Activated CD4-positive, alpha-beta memory T cell treated with anti-CD3 and anti-CD28 coated beads for 36 hours (primary cell): ENCODE data around the gene OOEP. TPM values are rescaled to one million over a fixed set of nuclear protein-coding genes. Genes with fewer than 3 reads are reported as not detected.
"Not testable (repeated sequence)": the region's sequence is repeated elsewhere in the genome, so short reads cannot be mapped to it uniquely, and the experiment has no call there.

ENCODE experiments used
- CTCF ChIA-PET: fragments of 350-600 bp; sonication (Branson Sonifier 250); formaldehyde crosslinking; loops from one replicate; lab custom pipeline; 2021; ENCODE audit warnings: antibody characterized with exemption, inconsistent platforms; lab: Charles Lee
- POLR2A ChIA-PET: fragments of 350-600 bp; sonication (Branson Sonifier 250); formaldehyde crosslinking; loops from one replicate; lab custom pipeline; 2021; ENCODE audit warnings: antibody characterized with exemption; lab: Charles Lee
- DNase-seq: peaks from one replicate; pipeline ENCODE4 v3.0.0-alpha.2; 2020
- H3K27ac Mint-ChIP-seq: one replicate; pipeline ENCODE4 v1.8.0; 2021; ENCODE audit warnings: mixed read lengths
- H3K27me3 Mint-ChIP-seq: one replicate; pipeline ENCODE4 v1.8.0; 2021; ENCODE audit warnings: mixed read lengths
- H3K36me3 Mint-ChIP-seq: one replicate; pipeline ENCODE4 v1.8.0; 2021; ENCODE audit warnings: mixed read lengths
- H3K4me1 Mint-ChIP-seq: one replicate; pipeline ENCODE4 v1.8.0; 2021; ENCODE audit warnings: low read depth, mixed read lengths
- H3K4me3 Mint-ChIP-seq: one replicate; pipeline ENCODE4 v1.8.0; 2021; ENCODE audit warnings: mild to moderate bottlenecking, mixed read lengths
- H3K9me3 Mint-ChIP-seq: one replicate; pipeline ENCODE4 v1.8.0; 2021; ENCODE audit warnings: mixed read lengths
- intact Hi-C: fragments of 100-400 bp; cut with micrococcal nuclease; formaldehyde crosslinking; loops from one replicate; pipeline ENCODE4 v1.15.1; 2023
- total RNA-seq, 2 experiments: library from RNA; stranded (reverse); gene quantifications; one replicate each; pipeline ENCODE4 v1.2.3, GENCODE V29; 2021

OOEP gene
- total RNA-seq, 2 experiments from 2014 or later = 0.45 TPM; not detected in 1

DNA sequence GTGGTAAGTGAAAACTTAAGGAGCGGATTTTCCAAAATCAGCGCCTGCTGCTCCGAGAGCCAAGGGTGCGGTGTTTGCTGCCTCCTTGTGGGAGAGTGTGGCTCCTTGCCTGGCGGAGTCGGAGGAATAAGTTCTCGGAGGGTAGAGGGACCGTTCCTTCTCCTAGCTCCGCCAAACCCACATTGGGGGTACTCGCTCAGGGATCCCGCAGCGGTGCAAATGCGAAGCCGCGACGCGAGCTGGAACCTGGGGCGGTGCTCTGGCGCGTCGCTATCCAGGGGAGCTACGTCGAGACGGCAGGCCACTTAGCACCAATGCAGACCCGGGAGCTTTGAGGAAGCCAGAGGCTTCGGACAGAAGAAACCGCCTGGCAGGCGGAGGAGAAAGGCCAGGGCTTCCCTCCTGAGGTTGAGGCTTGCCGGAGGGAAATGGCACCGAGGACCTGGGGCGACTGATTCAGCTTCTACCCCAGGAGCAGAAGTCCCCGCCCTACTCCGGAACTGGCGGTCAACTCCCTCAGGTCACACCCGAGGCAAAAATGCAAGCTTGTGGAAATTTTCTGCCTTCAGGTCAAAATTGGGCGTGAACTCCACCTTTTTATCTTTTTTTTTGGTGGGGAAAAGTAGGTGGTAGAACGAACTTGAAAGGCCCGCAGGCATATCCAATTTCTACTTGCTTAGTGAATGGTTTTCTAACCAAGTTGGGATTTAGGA is 19.3 kb upstream of the OOEP start:
- H3K36me3 Mint-ChIP-seq = no peaks in the 10 kb centered on the region
- no peaks in the 10 kb centered on the region for H3K9me3 Mint-ChIP-seq
- ChIA-PET CTCF (interaction anchor here (0.6 to 1.7 kb wide), 24 partner anchors 9 to 555 kb away, joined by 3 to 8 read pairs (median 4); partner anchors contain the start of genes CGAS and KHDC1), POLR2A (interaction anchor here (0.6 to 2.9 kb wide), 6 partner anchors 9 to 125 kb away, joined by 3 to 12 read pairs (median 4); partner anchors contain the start of genes CGAS and MTO1)
- H3K4me1 Mint-ChIP-seq = peaks cover 17% of the 10 kb centered on the region
- H3K27me3 Mint-ChIP-seq = no peaks in the 10 kb centered on the region
- intact Hi-C loops = loop anchor here (2.0 to 5.0 kb wide), 6 partner anchors 63 to 767 kb away; partner anchors contain the start of genes CGAS, KCNQ5 and SLC17A5
- H3K27ac Mint-ChIP-seq = peak overlapping the region; percentile 69
- H3K4me3 Mint-ChIP-seq = peak overlapping the region; percentile 83
- peak; percentile 78 for DNase-seq

DNA sequence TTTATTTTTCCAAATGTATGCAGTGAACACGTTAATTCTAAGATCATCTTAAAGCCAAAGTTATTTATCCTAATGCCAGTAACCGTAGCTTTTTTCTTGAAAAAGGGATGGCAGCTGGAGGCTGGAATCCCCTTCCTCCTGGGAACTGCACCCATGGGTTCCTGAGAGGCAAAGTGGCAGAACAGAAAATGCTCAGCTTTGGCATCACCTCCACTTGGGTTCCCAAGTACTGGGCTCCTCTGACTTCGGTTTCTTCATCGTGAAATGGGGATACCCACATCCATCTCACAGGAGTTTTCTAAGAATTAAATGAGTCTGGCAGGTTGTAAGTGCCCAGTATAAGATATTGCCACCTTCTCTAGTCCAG is 18.7 kb upstream of the OOEP start:
- Mint-ChIP-seq H3K4me3 (peak overlapping the region; percentile 83), H3K36me3 (no peaks in the 10 kb centered on the region), H3K27me3 (no peaks in the 10 kb centered on the region), H3K27ac (peak overlapping the region; percentile 69), H3K9me3 (no peaks in the 10 kb centered on the region), H3K4me1 (peaks cover 17% of the 10 kb centered on the region)
- POLR2A ChIA-PET = interaction anchor here (0.8 to 2.9 kb wide), 5 partner anchors 9 to 125 kb away, joined by 3 to 12 read pairs (median 4); partner anchors contain the start of genes CGAS and MTO1
- CTCF ChIA-PET = interaction anchor here (0.6 to 1.7 kb wide), 13 partner anchors 10 to 389 kb away, joined by 3 to 8 read pairs (median 5); partner anchors contain the start of genes CGAS and KHDC1
- intact Hi-C loops = loop anchor here (2.0 to 5.0 kb wide), 6 partner anchors 64 to 766 kb away; partner anchors contain the start of genes CGAS, KCNQ5 and SLC17A5
- DNase-seq = no peak

DNA sequence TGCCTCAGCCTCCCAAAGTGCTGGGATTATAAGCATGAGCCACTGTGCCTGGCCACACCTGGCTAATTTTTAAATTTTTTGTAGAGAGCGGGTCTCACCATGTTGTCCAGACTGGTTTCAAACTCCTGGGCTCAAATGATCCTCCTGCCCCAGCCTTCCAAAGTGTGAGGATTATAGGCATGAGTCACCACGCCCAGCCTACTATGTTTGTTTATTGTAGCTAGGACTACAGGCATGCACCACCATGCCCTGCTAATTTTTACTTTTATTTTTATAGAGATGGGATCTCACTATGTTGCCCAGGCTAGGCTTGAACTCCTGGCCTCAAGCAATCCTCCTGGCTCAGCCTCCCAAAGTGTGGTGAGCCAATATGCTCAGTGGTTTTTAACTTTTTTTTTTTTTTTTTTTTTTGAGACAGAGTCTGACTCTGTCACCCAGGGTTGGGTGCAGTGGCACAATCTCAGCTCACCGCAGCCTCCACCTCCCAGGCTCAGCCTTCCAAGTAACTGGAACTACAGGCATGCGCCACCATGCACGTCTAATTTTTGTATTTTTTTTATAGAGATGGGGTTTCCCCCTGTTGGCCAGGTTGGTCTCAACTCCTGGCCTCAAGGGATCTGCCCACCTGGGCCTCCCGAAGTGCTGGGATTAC is 12.9 kb upstream of the OOEP start:
- no peaks in the 10 kb centered on the region for H3K9me3 Mint-ChIP-seq
- no peaks in the 10 kb centered on the region for H3K27me3 Mint-ChIP-seq

DNA sequence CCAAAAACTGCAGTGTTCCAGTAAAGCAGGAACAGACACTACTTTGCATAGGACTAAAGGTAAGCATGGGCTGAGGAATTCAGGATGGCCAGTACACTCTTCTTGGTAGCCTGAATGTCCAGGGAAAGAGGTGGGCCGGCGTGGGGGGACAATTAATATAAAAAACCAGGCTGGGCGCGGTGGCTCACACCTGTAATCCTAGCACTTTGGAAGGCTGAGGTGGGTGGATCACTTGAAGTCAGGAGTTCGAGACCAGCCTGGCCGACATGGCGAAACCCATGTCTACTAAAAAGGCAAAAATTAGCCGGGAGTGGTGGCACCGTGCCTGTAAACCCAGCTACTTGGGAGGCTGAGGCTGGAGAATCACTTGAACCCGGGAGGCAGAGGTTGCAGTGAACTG is 11.8 kb upstream of the OOEP start:
- H3K4me3 Mint-ChIP-seq, H3K4me1 Mint-ChIP-seq, H3K27me3 Mint-ChIP-seq, POLR2A ChIA-PET, intact Hi-C loops, H3K9me3 Mint-ChIP-seq, H3K36me3 Mint-ChIP-seq, CTCF ChIA-PET, H3K27ac Mint-ChIP-seq, DNase-seq: not testable (repeated sequence)

More for the DNA sequence above, 12.9 kb upstream of the OOEP start:
- no peaks in the 10 kb centered on the region for H3K4me1 Mint-ChIP-seq
- ChIA-PET CTCF (no interaction called here), POLR2A (no interaction called here)
- DNase-seq = no peak
- H3K36me3 Mint-ChIP-seq = no peaks in the 10 kb centered on the region
- no peak overlapping the region for H3K27ac Mint-ChIP-seq
- intact Hi-C loops = no loop called here
- H3K4me3 Mint-ChIP-seq = no peak overlapping the region

DNA sequence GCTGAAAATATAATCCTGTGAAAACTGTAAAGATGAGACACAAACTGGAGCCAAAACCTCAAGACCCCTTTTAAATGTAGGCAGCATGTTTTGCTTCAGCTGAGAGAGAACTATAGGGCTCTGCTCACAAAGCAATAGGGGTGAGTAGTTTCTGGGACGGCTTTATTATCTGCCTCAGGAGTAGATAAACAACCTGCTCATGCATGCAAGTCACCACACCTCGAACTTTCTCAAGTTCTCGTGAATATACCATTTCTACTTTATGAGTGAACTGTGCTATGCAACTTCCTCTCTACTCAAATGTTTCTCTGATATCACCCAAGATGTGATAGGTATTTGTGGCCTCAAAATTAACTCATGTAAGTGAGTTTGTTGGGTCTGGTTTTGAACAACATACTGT is 7.5 kb upstream of the OOEP start:
- intact Hi-C loops = no loop called here
- no peak overlapping the region for H3K27ac Mint-ChIP-seq
- no peaks in the 10 kb centered on the region for H3K4me1 Mint-ChIP-seq
- peaks cover 2% of the 10 kb centered on the region for H3K36me3 Mint-ChIP-seq
- H3K9me3 Mint-ChIP-seq = peaks cover 9% of the 10 kb centered on the region
- CTCF ChIA-PET = interaction anchor here (2.6 kb wide), 1 partner anchor 12 kb away, joined by 8 read pairs; no protein-coding TSS in a partner anchor
- H3K27me3 Mint-ChIP-seq = no peaks in the 10 kb centered on the region
- DNase-seq = no peak
- no peak overlapping the region for H3K4me3 Mint-ChIP-seq
- POLR2A ChIA-PET = no interaction called here

- ChIA-PET CTCF (interaction anchor here (1.1 kb wide), 1 partner anchor 14 kb away, joined by 4 read pairs; no protein-coding TSS in a partner anchor), POLR2A (no interaction called here)
- H3K4me3 Mint-ChIP-seq = no peak overlapping the region
- peaks cover 14% of the 10 kb centered on the region for H3K9me3 Mint-ChIP-seq
- no peaks in the 10 kb centered on the region for H3K4me1 Mint-ChIP-seq
- no peaks in the 10 kb centered on the region for H3K27me3 Mint-ChIP-seq
- H3K36me3 Mint-ChIP-seq = peaks cover 2% of the 10 kb centered on the region
- DNase-seq = no peak
- intact Hi-C loops = no loop called here
- H3K27ac Mint-ChIP-seq = no peak overlapping the region
Observed at GRCh38 chr6:73375216-73375615, 5.5 kb upstream of the OOEP start.

DNA sequence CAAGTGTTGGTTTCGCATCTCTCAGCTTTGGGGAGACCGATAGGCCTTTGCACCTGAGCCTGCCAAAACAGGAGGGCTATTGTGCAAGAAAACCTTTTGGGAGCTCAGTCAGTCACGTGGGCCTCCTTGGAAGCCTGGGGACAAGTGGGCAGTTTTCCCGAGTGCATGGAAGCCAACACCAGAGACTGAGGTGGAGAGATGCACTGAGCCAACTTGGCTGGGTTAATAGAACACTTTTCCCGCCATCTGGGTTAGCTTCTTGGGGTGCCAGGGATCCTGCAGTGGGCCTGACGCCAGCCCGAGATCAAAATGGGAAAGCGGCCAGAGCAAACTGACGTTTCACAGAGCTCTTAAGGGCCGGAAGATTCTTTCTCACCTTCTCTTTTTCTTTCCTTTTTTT is 2.8 kb upstream of the OOEP start:
- DNase-seq = no peak
- POLR2A ChIA-PET = no interaction called here
- Mint-ChIP-seq H3K27ac (no peak overlapping the region), H3K27me3 (no peaks in the 10 kb centered on the region), H3K4me3 (no peak overlapping the region), H3K4me1 (no peaks in the 10 kb centered on the region), H3K9me3 (peaks cover 14% of the 10 kb centered on the region), H3K36me3 (peaks cover 2% of the 10 kb centered on the region)
- intact Hi-C loops = no loop called here
- CTCF ChIA-PET = no interaction called here

DNA sequence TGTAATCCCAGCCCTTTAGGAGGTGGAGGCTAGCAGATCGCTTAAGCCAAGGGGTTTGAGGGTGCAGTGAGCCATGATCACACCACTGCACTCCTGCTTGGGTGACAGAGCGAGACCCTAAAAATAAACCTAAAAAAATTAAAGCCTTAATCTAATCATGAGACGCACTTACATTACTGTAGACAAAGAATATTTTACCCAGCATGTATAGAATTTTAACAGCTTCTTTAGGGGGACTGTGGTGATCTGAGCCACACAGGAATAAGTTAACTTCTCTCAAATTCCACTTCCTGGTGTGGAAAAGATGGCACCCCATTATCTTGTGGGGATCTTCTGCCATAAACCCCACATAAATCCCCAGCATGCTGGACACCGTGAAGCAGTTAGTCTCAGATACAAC is 2.3 kb upstream of the OOEP start:
- intact Hi-C loops = no loop called here
- H3K9me3 Mint-ChIP-seq = peaks cover 14% of the 10 kb centered on the region

GRCh38 chr6:73369157-73369556 is 540 bp downstream of the OOEP start:
- H3K27ac Mint-ChIP-seq = no peak overlapping the region
- H3K9me3 Mint-ChIP-seq = peaks cover 14% of the 10 kb centered on the region
- ChIA-PET POLR2A (no interaction called here), CTCF (no interaction called here)
- no peaks in the 10 kb centered on the region for H3K4me1 Mint-ChIP-seq
- DNase-seq = no peak
- intact Hi-C loops = no loop called here
- H3K27me3 Mint-ChIP-seq = no peaks in the 10 kb centered on the region
- peaks cover 2% of the 10 kb centered on the region for H3K36me3 Mint-ChIP-seq
- no peak overlapping the region for H3K4me3 Mint-ChIP-seq

More for the DNA sequence above, 2.3 kb upstream of the OOEP start:
- ChIA-PET POLR2A (no interaction called here), CTCF (no interaction called here)
- no peak for DNase-seq
- no peaks in the 10 kb centered on the region for H3K27me3 Mint-ChIP-seq
- no peak overlapping the region for H3K27ac Mint-ChIP-seq
- no peaks in the 10 kb centered on the region for H3K4me1 Mint-ChIP-seq
- H3K36me3 Mint-ChIP-seq = peaks cover 2% of the 10 kb centered on the region
- H3K4me3 Mint-ChIP-seq = no peak overlapping the region

DNA sequence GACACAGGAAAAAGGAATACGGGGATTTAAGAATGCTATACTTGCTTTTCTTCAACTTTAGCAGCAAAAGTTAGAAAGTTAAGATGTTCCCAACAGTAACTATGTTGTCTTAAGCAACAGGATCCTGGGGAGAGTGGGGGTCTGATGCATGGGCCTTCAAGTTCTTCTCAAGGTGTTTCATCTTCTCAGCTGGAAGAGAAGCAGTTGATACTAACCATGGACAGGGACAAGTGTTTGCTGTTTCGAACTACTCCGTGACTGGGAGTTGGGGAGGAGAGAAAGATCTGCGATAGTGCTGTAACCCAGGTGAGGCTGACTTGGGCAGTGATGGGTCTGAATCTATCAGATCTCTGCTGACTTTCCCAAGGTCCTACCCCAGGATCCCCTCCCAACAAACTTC is 1.0 kb downstream of the OOEP start:
- intact Hi-C loops = no loop called here
- Mint-ChIP-seq H3K27me3 (no peaks in the 10 kb centered on the region), H3K4me1 (no peaks in the 10 kb centered on the region), H3K9me3 (peaks cover 14% of the 10 kb centered on the region), H3K36me3 (peaks cover 2% of the 10 kb centered on the region), H3K4me3 (no peak overlapping the region), H3K27ac (no peak overlapping the region)
- CTCF ChIA-PET = interaction anchor here (0.5 to 0.7 kb wide), 2 partner anchors 20 to 64 kb away, joined by 3 read pairs; no protein-coding TSS in a partner anchor
- no peak for DNase-seq
- POLR2A ChIA-PET = no interaction called here

DNA sequence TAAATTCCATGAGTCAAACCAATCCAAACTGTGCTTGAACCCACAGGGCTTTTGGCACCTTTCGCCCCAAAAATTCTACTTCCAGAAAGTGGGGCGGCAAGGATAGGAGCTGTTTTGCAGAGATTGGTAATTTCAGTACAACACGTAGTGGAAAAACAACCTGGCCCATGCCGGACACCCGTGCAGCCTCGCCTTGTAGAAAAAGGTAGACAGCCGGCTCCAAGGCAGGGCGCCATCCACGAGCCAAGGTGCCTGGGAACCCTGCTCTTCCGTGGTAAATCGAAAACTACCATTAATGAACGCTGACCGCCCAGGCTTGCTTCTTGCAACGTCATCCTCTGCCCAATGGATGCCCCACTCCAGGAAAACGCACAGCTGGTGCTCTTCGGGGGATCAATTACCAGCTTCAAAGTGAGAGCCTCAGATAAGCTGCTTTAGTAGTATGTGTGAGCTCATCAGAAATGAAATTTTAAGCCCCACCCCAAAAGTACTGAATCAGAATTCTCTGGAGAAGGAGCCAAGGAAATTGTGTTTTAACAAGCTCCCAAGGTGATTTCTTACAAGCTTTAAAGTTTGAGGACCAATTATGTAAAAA is 1.8 kb downstream of the OOEP start:
- H3K27me3 Mint-ChIP-seq = no peaks in the 10 kb centered on the region
- intact Hi-C loops = no loop called here
- POLR2A ChIA-PET = no interaction called here

DNA sequence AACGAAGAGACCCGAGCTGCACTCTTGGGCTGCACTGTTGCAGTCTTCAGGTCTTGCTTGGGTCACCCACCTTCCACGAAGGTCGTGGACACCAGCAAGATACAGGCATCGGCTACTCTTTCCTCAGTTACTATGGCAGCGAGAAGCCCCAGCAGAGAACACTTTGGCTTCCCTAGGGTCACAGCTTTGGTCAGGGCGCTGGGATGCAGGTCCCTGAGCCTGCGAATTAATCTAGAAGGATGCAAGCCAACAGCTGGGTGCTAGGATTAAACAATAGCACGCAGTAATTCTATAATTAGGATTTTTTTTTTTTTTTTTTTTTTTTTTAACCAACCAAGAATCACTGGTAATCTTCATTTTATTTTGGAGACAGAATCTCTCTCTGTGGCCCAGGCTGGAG is 5.1 kb downstream of the OOEP start:
- no peaks in the 10 kb centered on the region for H3K27me3 Mint-ChIP-seq
- no peak overlapping the region for H3K27ac Mint-ChIP-seq
- H3K9me3 Mint-ChIP-seq = no peaks in the 10 kb centered on the region
- no peaks in the 10 kb centered on the region for H3K4me1 Mint-ChIP-seq
- no peak overlapping the region for H3K4me3 Mint-ChIP-seq
- CTCF ChIA-PET = interaction anchor here (1.4 kb wide), 1 partner anchor 38 kb away, joined by 3 read pairs; no protein-coding TSS in a partner anchor
- no peaks in the 10 kb centered on the region for H3K36me3 Mint-ChIP-seq
- DNase-seq = no peak
- intact Hi-C loops = no loop called here
- POLR2A ChIA-PET = no interaction called here

More for the DNA sequence above, 1.8 kb downstream of the OOEP start:
- H3K4me1 Mint-ChIP-seq = no peaks in the 10 kb centered on the region
- no peak overlapping the region for H3K4me3 Mint-ChIP-seq
- H3K36me3 Mint-ChIP-seq = no peaks in the 10 kb centered on the region
- H3K27ac Mint-ChIP-seq = no peak overlapping the region
- CTCF ChIA-PET = interaction anchor here (0.7 kb wide), 1 partner anchor 21 kb away, joined by 3 read pairs; no protein-coding TSS in a partner anchor
- H3K9me3 Mint-ChIP-seq = peaks cover 10% of the 10 kb centered on the region
- DNase-seq = no peak
